Coronary artery (tissue), 2 donors: Measurements from ENCODE around the gene EVA1C.

Experiments
- DNase-seq: peaks from one replicate; pipeline ENCODE4 v3.0.0-alpha.2; 2017; ENCODE audit warnings: low spot score
- H3K27ac ChIP-seq, 2 donors: fragments of 200-600 bp; sonication (generic); one replicate each; pipeline ENCODE4 v1.5.1; 2016 to 2019
- H3K4me3 ChIP-seq: fragments of 200-600 bp; sonication (generic); 2 replicates; pipeline ENCODE4 v1.5.1; 2016; ENCODE audit warnings: mild to moderate bottlenecking, moderate library complexity
- TF ChIP-seq, protein P1 (sequence below): fragments of 200-600 bp; sonication (generic); IDR thresholded peaks from one replicate; pipeline ENCODE4 v1.5.1; 2019; ENCODE audit warnings: antibody characterized with exemption

The EVA1C gene

DNA sequence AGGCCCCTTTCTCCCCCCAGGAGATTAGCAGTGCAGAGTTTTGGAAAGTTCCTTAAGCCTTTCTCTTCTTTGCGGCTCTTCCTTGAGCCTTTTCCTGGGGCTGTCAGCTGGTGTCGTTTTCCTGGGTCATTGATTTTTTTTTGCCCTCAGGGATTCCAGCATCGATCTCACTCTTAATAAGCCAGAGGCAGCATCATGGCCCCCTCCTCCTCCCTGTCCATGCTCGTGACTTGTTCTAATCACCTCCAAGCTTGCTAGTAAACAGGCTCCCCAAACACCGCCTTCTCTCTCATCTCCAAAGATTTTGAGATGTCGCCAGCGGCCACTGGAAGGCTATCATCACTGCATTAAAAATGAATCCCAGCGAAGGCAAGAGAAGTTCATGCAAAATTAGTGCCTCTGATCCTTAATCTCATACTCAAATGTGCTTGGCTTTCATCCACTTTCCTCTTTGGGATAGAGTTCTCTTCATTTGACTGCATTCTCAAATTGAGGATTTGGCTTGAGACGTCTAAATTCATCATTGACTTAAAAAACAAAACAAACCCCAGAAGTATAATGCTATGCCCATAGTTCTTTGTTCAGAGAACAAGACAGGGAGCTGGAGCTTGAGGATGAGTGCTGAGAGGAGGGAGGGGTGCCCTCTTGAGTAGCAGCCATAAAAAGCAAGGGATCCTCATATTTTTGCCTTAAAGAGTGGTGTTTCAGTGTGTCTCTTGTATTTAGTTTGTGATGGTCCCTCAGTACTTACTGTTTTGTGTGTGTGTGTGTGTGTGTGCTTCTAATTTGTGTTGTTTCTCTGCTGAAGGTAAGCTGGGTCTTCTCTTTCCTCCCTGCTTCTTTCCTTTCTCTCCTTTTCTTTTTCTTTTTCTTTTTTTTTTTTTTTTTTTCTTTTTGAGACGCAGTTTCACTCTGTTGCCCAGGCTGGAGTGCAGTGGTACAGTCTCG lies 3.2 kb downstream of the EVA1C start:
- peak overlapping the region; percentile 94 for H3K4me3 ChIP-seq
- DNase-seq: no peak
- peak overlapping the region; percentile 28 to 97 for H3K27ac ChIP-seq
- TF ChIP-seq, protein P1, sequence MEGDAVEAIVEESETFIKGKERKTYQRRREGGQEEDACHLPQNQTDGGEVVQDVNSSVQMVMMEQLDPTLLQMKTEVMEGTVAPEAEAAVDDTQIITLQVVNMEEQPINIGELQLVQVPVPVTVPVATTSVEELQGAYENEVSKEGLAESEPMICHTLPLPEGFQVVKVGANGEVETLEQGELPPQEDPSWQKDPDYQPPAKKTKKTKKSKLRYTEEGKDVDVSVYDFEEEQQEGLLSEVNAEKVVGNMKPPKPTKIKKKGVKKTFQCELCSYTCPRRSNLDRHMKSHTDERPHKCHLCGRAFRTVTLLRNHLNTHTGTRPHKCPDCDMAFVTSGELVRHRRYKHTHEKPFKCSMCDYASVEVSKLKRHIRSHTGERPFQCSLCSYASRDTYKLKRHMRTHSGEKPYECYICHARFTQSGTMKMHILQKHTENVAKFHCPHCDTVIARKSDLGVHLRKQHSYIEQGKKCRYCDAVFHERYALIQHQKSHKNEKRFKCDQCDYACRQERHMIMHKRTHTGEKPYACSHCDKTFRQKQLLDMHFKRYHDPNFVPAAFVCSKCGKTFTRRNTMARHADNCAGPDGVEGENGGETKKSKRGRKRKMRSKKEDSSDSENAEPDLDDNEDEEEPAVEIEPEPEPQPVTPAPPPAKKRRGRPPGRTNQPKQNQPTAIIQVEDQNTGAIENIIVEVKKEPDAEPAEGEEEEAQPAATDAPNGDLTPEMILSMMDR: no peak

GRCh38 chr21:32418146-32418545 lies 5.6 kb downstream of the EVA1C start:
- H3K27ac ChIP-seq: no peak overlapping the region
- H3K4me3 ChIP-seq: no peak overlapping the region
- DNase-seq: no peak
- TF ChIP-seq, protein P1: no peak

- no peak overlapping the region for H3K4me3 ChIP-seq
- DNase-seq: no peak
- H3K27ac ChIP-seq: no peak overlapping the region
- TF ChIP-seq, protein P1: no peak
These were observed 9.6 kb downstream of the EVA1C start for GRCh38 chr21:32422064-32422463.

- Histone ChIP-seq H3K27ac (no peak overlapping the region), H3K4me3 (no peak overlapping the region)
- DNase-seq: no peak
- TF ChIP-seq, protein P1: no peak
These were observed 11.0 kb downstream of the EVA1C start for GRCh38 chr21:32423320-32424190.

GRCh38 chr21:32424191-32424535 lies 11.7 kb downstream of the EVA1C start:
- no peak for DNase-seq
- H3K27ac ChIP-seq: no peak overlapping the region
- no peak overlapping the region for H3K4me3 ChIP-seq
- TF ChIP-seq, protein P1: no peak

DNA sequence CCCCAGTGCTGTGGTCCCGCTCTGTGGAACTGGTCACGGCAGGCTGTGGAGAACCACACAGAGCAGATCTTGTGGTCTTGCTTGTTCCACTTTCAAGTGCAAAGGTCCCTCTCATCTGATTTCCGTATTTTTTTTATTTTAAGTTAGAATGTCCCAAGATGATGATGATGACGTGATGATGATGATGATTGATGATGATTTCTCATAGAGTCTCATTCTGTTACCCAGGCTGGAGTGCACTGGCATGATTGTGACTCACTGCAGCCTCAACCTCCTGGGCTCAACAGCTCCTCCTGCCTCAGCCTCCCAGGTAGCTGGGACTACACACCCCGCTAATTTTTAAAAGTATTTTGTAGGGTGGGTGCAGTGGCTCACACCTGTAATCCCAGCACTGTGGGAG lies 12.2 kb downstream of the EVA1C start:
- DNase-seq: no peak
- TF ChIP-seq, protein P1: no peak
- H3K27ac ChIP-seq: no peak overlapping the region
- H3K4me3 ChIP-seq: no peak overlapping the region
